C4-2B (cell line): ENCODE measurements around the gene DCUN1D4.

Source experiments
- CTCF ChIP-seq: fragments of 450-650 bp; conservative IDR thresholded peaks from 2 replicates; pipeline ENCODE4 v1.5.1; 2017; ENCODE audit warnings: mild to moderate bottlenecking
- ZFX ChIP-seq: fragments of 450-650 bp; IDR thresholded peaks from 2 replicates; pipeline ENCODE4 v1.6.1; 2017

GRCh38 chr4:51942833-51943215 lies 99.9 kb downstream of the DCUN1D4 start:
- TF ChIP-seq CTCF (no peak), ZFX (no peak)
